ENCODE measurements around the gene WTAP. TPM values are rescaled to one million over a fixed set of nuclear protein-coding genes. Genes with fewer than 3 reads are reported as not detected.

Gene WTAP
- total and polyA plus RNA-seq, 2 experiments from 2014 or later, result 108 to 121 TPM

DNA sequence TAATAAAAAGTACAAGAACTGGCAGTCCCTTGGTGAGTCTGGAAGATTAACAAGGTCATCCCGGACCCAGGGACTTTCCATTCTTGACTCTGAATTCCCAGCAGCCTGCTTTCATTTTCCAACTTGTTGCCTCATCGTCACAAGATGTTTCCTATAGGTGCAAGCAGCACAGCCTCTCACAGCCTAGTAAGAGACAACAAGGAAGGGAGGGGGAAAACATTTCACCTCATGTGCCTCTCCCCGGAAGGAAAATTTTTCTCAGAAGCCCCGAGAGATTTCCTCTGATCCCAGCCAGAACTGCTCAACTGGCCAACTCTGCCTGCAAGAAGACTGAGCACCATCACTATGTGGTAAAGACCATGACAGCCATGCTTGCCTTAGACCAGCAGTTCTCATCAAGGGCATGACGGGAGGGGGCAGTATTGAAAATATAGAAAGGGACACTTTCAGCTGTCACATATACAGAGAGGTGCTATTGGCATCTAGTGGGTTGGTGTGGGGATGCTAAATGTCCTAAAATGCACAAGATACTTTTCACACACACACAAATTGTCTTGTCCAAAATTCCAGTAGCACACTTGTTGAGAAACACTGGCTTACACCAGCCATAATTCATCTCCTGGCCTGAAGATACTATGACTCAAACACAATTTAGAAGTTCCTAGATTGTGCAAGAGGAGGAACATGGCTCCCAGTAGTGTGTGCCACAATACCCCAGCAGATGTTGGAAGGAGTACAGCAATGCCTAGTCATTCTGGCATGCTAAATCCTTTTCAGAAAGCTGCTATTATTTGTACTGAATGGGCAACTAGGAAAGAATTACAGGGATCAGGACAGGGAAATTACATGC lies 10.8 kb upstream of the WTAP start:
- Histone ChIP-seq H3K4me2 (no peak overlapping the region), H2AFZ (no peak overlapping the region), H3K36me3 (ENCODE audit: insufficient read depth) (no peaks in the 10 kb centered on the region), H3K79me2 (replicated peaks; ENCODE audit: insufficient read depth) (peaks cover 17% of the 10 kb centered on the region), H3F3A (replicated peaks; ENCODE audit: low read depth) (no peaks in the 10 kb centered on the region), H3K9me2 (ENCODE audit: insufficient read depth) (no peaks in the 10 kb centered on the region), H3K4me1 (ENCODE audit: insufficient read depth) (no peaks in the 10 kb centered on the region), H3K27me3 (ENCODE audit: insufficient read depth) (no peaks in the 10 kb centered on the region), H3K4me3 (no peak overlapping the region), H3K27ac (ENCODE audit: low read depth) (no peak overlapping the region), H4K20me1 (replicated peaks; ENCODE audit: insufficient read depth) (peaks cover 4% of the 10 kb centered on the region; the same call in 1 of the 2 replicates)
- no peak overlapping the region for H3K4me3 Mint-ChIP-seq
- H3K36me3 Mint-ChIP-seq (ENCODE audit: low read depth), result no peaks in the 10 kb centered on the region; the same call in 2 of the 3 replicates
- ATAC-seq (no peak), DNase-seq (ENCODE audit: low spot score) (no peak)
- H3K27me3 Mint-ChIP-seq (ENCODE audit: insufficient read depth, low read depth, poor library complexity), result peaks cover 3% of the 10 kb centered on the region
- H3K9me3 Mint-ChIP-seq, result no peaks in the 10 kb centered on the region
- no peak overlapping the region; the same call in 1 of the 2 replicates for H3K27ac Mint-ChIP-seq
- H3K4me1 Mint-ChIP-seq, result no peaks in the 10 kb centered on the region
- TF ChIP-seq CREB1 (CRISPR knock-in tag; IDR thresholded peaks at IDR 0.05; ENCODE audit: low read depth), result no peak
- TF ChIP-seq EZH2 (IDR thresholded peaks at IDR 0.05; ENCODE audit: low read depth, unreplicated experiment), result no peak
- no peak for TF ChIP-seq STAT1 (IDR thresholded peaks at IDR 0.05; ENCODE audit: unreplicated experiment)
- TF ChIP-seq, protein P1, sequence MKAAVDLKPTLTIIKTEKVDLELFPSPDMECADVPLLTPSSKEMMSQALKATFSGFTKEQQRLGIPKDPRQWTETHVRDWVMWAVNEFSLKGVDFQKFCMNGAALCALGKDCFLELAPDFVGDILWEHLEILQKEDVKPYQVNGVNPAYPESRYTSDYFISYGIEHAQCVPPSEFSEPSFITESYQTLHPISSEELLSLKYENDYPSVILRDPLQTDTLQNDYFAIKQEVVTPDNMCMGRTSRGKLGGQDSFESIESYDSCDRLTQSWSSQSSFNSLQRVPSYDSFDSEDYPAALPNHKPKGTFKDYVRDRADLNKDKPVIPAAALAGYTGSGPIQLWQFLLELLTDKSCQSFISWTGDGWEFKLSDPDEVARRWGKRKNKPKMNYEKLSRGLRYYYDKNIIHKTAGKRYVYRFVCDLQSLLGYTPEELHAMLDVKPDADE (IDR thresholded peaks at IDR 0.05), result no peak
- TF ChIP-seq EZH2phosphoT487 (IDR thresholded peaks at IDR 0.05; ENCODE audit: unreplicated experiment), result no peak

DNA sequence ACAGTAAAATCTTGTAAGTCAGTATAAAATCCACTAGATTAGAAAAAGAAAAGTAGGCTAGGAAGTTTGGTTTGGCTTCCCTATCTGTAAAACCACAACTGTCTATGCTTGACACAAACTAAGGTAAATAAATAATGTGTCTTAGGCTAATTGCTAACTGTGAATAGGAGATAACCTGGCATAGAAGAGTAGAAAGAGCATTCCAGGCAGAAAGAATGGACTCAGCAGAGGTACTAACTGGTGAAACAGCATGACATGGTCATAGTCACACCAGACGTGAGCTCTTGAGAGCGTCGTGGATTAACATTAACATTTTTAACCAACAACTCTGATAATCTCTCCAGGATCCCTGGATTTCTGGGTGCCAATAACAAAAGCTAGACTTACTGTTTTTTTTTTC lies 8.7 kb upstream of the WTAP start:
- DNase-seq (ENCODE audit: low spot score) (no peak), ATAC-seq (no peak)
- Histone ChIP-seq H2AFZ (no peak overlapping the region), H4K20me1 (replicated peaks; ENCODE audit: insufficient read depth) (peaks cover 4% of the 10 kb centered on the region; the same call in 1 of the 2 replicates), H3K27me3 (ENCODE audit: insufficient read depth) (no peaks in the 10 kb centered on the region), H3K4me3 (no peak overlapping the region), H3K79me2 (replicated peaks; ENCODE audit: insufficient read depth) (peaks cover 38% of the 10 kb centered on the region), H3K4me1 (ENCODE audit: insufficient read depth) (no peaks in the 10 kb centered on the region), H3K36me3 (ENCODE audit: insufficient read depth) (no peaks in the 10 kb centered on the region), H3K4me2 (no peak overlapping the region), H3F3A (replicated peaks; ENCODE audit: low read depth) (no peaks in the 10 kb centered on the region), H3K27ac (ENCODE audit: low read depth) (no peak overlapping the region), H3K9me2 (ENCODE audit: insufficient read depth) (no peaks in the 10 kb centered on the region)
- H3K36me3 Mint-ChIP-seq (ENCODE audit: low read depth), result peaks cover 8% of the 10 kb centered on the region; the same call in 2 of the 3 replicates
- peaks cover 3% of the 10 kb centered on the region for H3K27me3 Mint-ChIP-seq (ENCODE audit: insufficient read depth, low read depth, poor library complexity)
- H3K27ac Mint-ChIP-seq, result no peak overlapping the region
- peaks cover 2% of the 10 kb centered on the region; the same call in 2 of the 3 replicates for H3K4me1 Mint-ChIP-seq
- no peaks in the 10 kb centered on the region for H3K9me3 Mint-ChIP-seq
- no peak overlapping the region for H3K4me3 Mint-ChIP-seq
- TF ChIP-seq EZH2phosphoT487 (IDR thresholded peaks at IDR 0.05; ENCODE audit: unreplicated experiment), result no peak

DNA sequence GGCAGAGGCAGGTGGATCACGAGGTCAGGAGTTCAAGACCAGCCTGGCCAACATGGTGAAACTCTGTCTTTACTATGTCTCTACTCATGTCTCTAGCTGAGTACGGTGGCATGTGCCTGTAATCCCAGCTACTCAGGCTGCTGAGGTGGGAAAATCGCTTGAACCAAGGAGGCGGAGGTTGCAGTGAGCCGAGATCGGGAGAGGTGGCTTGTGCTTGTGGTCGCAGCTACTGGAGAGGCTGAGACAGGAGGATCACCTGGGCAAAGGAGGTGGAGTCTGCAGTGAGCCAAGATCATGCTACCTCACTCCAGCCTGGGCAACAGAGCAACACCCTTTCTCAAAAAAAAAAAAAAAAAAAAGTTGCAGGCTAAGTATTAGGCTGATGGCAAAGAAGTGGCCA lies 8.0 kb upstream of the WTAP start:
- Mint-ChIP-seq H3K4me1 (peaks cover 5% of the 10 kb centered on the region; the same call in 2 of the 3 replicates), H3K36me3 (ENCODE audit: low read depth) (peaks cover 13% of the 10 kb centered on the region; the same call in 2 of the 3 replicates), H3K27ac (no peak overlapping the region), H3K9me3 (no peaks in the 10 kb centered on the region), H3K4me3 (no peak overlapping the region), H3K27me3 (ENCODE audit: insufficient read depth, low read depth, poor library complexity) (peaks cover 3% of the 10 kb centered on the region)
- Histone ChIP-seq H3F3A (replicated peaks; ENCODE audit: low read depth) (no peaks in the 10 kb centered on the region), H3K4me2 (no peak overlapping the region), H3K36me3 (ENCODE audit: insufficient read depth) (no peaks in the 10 kb centered on the region), H3K27me3 (ENCODE audit: insufficient read depth) (no peaks in the 10 kb centered on the region), H3K9me2 (ENCODE audit: insufficient read depth) (no peaks in the 10 kb centered on the region), H2AFZ (no peak overlapping the region), H3K79me2 (replicated peaks; ENCODE audit: insufficient read depth) (peaks cover 44% of the 10 kb centered on the region), H3K27ac (ENCODE audit: low read depth) (no peak overlapping the region), H3K4me1 (ENCODE audit: insufficient read depth) (no peaks in the 10 kb centered on the region), H4K20me1 (replicated peaks; ENCODE audit: insufficient read depth) (peaks cover 6% of the 10 kb centered on the region; the same call in 1 of the 2 replicates), H3K4me3 (no peak overlapping the region)
- ATAC-seq, result no peak
- no peak for DNase-seq (ENCODE audit: low spot score)
- TF ChIP-seq ZNF114 (CRISPR knock-in tag; IDR thresholded peaks at IDR 0.05) (no peak), NANOG (IDR thresholded peaks at IDR 0.05; ENCODE audit: borderline replicate concordance) (no peak), STAT1 (IDR thresholded peaks at IDR 0.05; ENCODE audit: unreplicated experiment) (no peak), EZH2phosphoT487 (IDR thresholded peaks at IDR 0.05; ENCODE audit: unreplicated experiment) (no peak), JUNB (IDR thresholded peaks at IDR 0.05; ENCODE audit: unreplicated experiment) (no peak)
- TF ChIP-seq, protein P1 (IDR thresholded peaks at IDR 0.05), result no peak

All from GM23338 (cell line).